Tibial artery (tissue), 4 donors: ENCODE measurements around the gene LRRC72.

Source experiments
- DNase-seq, 2 donors: peaks; one replicate each; pipeline ENCODE4 v3.0.0-alpha.2; 2019
- H3K27ac ChIP-seq, 2 donors: fragments of 200-600 bp; sonication (generic) in 1 of 2; 1 replicate in 1 of 2; 2 replicates in 1 of 2; pipeline ENCODE4 v1.5.1; 2018 to 2019; ENCODE audit warnings: mild to moderate bottlenecking in 1 of 2
- H3K27me3 ChIP-seq, 2 donors: fragments of 200-600 bp; sonication (generic) in 1 of 2; one replicate each; pipeline versions ENCODE4 v1.5.1 to v1.6.0; 2016 to 2019
- H3K36me3 ChIP-seq, 3 donors: fragments of 200-600 bp; sonication (generic) in 2 of 3; one replicate each; pipeline ENCODE4 v1.5.1; 2016 to 2019; ENCODE audit warnings: mild to moderate bottlenecking in 2 of 3
- H3K4me1 ChIP-seq, 4 donors: fragments of 200-600 bp; sonication (generic) in 2 of 4; 1 replicate in 3 of 4; 2 replicates in 1 of 4; pipeline ENCODE4 v1.5.1; 2016 to 2019
- H3K4me3 ChIP-seq, 2 donors: fragments of 200-600 bp; sonication (generic) in 1 of 2; 1 replicate in 1 of 2; 2 replicates in 1 of 2; pipeline ENCODE4 v1.5.1; 2018 to 2019; ENCODE audit warnings: mild to moderate bottlenecking in 2 of 2
- H3K9me3 ChIP-seq, 3 donors: fragments of 200-600 bp; sonication (generic) in 1 of 3; one replicate each; pipeline ENCODE4 v1.5.1; 2016 to 2019
- intact Hi-C: fragments of 100-400 bp; cut with DNase I; formaldehyde crosslinking; loops from one replicate; pipeline ENCODE4 v1.15.0; 2023; ENCODE audit warnings: low total_unique reads
- TF ChIP-seq, protein P1 (sequence below), 2 experiments: fragments of 200-600 bp in 1 of 2; fragments of 450-650 bp in 1 of 2; IDR thresholded peaks; one replicate each; pipeline ENCODE4 v1.5.1; 2017 to 2019; ENCODE audit warnings: antibody characterized with exemption in 2 of 2, mild to moderate bottlenecking in 1 of 2, moderate library complexity in 1 of 2

LRRC72 gene

DNA sequence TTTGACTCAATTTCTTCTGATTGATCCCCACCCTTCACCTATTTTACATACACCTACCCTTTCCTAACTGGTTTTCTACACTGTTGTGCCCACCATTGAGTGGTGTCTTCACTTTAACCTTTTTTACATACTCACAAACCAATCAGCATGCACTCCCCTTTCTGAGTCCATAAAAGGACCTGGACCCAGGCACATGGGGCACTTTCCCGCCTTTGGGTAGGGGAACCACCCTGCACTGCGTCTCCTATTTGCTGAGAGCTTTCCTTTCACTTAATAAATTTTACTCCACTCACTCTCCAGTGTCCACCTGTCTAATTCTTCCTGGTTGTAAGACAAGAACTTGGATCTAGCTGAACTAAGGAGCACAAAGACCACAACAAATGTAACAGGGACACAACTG is 85.1 kb downstream of the LRRC72 start:
- intact Hi-C loops, result no loop called here

DNA sequence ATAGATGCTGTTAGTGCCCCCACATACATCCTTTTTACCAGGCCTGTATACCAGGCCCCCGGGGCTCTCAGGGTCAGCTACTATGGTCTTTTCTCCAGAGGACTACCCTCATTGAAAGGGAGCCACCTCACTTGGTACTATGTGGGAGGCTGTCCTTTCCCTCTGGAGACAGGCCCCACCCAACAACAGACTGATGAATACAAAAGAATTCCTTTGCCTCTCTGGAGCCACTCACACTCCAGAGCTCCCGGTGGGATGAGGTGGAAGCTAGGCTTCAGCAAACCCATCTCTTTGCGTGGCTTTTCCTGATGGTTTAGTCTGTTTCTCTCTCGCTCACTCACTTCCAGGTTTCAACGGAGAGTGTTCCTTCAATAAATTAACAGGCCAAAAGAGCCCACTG is 88.6 kb downstream of the LRRC72 start:
- peaks cover 40 to 78% (median 45%) of the 10 kb centered on the region in 3 donors for H3K36me3 ChIP-seq
- H3K27ac ChIP-seq, result no peak overlapping the region
- no peak overlapping the region for H3K4me3 ChIP-seq
- TF ChIP-seq, protein P1, sequence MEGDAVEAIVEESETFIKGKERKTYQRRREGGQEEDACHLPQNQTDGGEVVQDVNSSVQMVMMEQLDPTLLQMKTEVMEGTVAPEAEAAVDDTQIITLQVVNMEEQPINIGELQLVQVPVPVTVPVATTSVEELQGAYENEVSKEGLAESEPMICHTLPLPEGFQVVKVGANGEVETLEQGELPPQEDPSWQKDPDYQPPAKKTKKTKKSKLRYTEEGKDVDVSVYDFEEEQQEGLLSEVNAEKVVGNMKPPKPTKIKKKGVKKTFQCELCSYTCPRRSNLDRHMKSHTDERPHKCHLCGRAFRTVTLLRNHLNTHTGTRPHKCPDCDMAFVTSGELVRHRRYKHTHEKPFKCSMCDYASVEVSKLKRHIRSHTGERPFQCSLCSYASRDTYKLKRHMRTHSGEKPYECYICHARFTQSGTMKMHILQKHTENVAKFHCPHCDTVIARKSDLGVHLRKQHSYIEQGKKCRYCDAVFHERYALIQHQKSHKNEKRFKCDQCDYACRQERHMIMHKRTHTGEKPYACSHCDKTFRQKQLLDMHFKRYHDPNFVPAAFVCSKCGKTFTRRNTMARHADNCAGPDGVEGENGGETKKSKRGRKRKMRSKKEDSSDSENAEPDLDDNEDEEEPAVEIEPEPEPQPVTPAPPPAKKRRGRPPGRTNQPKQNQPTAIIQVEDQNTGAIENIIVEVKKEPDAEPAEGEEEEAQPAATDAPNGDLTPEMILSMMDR (IDR thresholded peaks at IDR 0.05), result no peak
- intact Hi-C loops, result no loop called here
- H3K4me1 ChIP-seq, result no peaks in the 10 kb centered on the region
- no peaks in the 10 kb centered on the region for H3K27me3 ChIP-seq
- DNase-seq, result no peak
- H3K9me3 ChIP-seq, result no peaks in the 10 kb centered on the region

More for the DNA sequence above, 85.1 kb downstream of the LRRC72 start:
- H3K27me3 ChIP-seq, result no peaks in the 10 kb centered on the region
- H3K36me3 ChIP-seq, result peaks cover 55 to 81% (median 63%) of the 10 kb centered on the region in 3 donors
- H3K9me3 ChIP-seq, result no peaks in the 10 kb centered on the region
- TF ChIP-seq, protein P1 (IDR thresholded peaks at IDR 0.05), result no peak
- H3K27ac ChIP-seq, result no peak overlapping the region
- no peaks in the 10 kb centered on the region for H3K4me1 ChIP-seq
- DNase-seq, result no peak
- H3K4me3 ChIP-seq, result no peak overlapping the region

DNA sequence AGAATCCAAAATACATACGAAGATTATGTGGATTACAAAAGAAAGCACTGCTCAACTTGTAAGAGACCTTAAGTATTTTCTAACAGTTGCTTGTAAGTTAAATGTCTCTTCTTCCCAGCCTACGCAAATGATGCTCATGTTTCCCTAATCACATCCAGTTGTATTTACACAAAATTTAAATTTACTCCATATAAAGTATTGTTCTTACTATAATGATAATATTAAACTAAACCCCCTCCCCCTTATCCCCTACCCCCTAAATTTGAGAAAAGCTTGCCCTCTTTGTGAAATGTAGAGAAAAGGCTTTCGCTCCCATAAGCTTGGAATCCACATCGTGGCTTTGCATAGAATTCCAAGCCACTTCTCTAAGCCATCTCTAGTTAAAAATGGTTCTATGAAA is 89.5 kb downstream of the LRRC72 start:
- no peak overlapping the region for H3K27ac ChIP-seq
- no peaks in the 10 kb centered on the region for H3K27me3 ChIP-seq
- TF ChIP-seq, protein P1 (IDR thresholded peaks at IDR 0.05), result no peak
- H3K36me3 ChIP-seq, result peaks cover 40 to 75% (median 48%) of the 10 kb centered on the region in 3 donors
- no peaks in the 10 kb centered on the region for H3K9me3 ChIP-seq
- no peak for DNase-seq
- H3K4me1 ChIP-seq, result no peaks in the 10 kb centered on the region
- H3K4me3 ChIP-seq, result no peak overlapping the region
- intact Hi-C loops, result no loop called here

DNA sequence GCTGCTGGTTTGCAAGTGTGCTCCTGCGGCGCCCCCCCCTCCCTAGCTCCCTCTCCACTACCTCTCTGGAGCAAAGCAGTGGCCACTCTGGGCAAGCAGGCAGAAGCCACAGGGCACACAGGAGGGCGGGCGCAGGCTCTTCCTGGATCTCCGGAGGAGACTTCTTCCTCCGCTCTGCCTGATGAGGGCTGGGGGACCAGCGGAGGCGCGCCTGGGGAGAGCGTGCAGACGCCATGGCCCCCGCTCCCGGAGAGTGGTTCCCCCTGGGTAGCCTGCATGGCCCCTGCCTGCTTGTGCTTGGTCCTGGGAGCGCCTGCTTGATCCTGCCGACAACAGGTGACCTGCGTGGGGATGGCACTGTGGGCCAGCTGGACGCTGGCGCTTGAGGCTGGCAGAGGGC is 89.9 kb downstream of the LRRC72 start:
- Histone ChIP-seq H3K36me3 (peaks cover 40 to 72% (median 48%) of the 10 kb centered on the region in 3 donors), H3K4me3 (no peak overlapping the region), H3K4me1 (no peaks in the 10 kb centered on the region), H3K27ac (no peak overlapping the region), H3K27me3 (no peaks in the 10 kb centered on the region), H3K9me3 (no peaks in the 10 kb centered on the region)
- intact Hi-C loops, result no loop called here
- DNase-seq, result no peak
- TF ChIP-seq, protein P1 (IDR thresholded peaks at IDR 0.05), result no peak

DNA sequence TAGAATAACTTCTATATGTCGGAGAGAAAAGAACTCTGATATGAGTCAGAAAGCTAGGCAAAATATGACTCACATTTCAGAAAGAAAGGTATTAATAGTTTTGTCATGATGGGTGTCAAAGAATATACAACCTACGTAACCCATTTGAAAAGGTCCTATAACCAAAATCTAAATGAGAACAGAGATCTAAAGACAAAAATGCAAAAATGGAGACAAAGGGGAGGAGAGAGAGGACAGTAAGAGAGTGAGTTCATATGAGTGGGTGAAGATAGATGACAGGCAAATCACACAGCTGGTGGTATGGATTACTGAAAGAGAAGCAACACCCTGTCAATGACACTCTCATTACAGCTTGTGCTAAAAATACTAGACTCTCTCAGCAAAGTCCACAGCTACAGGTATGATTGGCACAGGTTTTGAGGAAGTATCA is 93.4 kb downstream of the LRRC72 start:
- Histone ChIP-seq H3K36me3 (peaks cover 45 to 75% (median 53%) of the 10 kb centered on the region in 3 donors), H3K27me3 (no peaks in the 10 kb centered on the region), H3K9me3 (no peaks in the 10 kb centered on the region), H3K4me3 (no peak overlapping the region), H3K27ac (no peak overlapping the region), H3K4me1 (no peaks in the 10 kb centered on the region)
- TF ChIP-seq, protein P1 (IDR thresholded peaks at IDR 0.05), result no peak
- DNase-seq, result no peak
- intact Hi-C loops, result no loop called here

DNA sequence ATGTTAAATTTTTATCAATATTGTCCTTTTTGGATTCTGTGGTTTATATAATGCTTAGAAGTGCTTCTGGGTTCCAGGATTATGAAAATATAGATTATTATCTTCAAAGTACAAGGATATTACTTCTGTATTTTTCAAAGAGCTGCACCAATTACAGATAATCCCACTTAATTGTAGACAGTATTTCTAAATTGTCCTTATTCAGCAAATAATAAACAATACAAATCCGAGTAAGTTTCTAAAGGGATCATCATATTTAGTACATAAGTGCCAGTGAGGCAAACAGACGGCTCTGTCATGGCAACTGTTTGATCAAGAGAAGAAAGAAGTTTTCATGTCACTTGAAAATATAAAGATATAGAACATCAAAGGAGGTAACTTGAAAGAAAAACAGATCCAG is 99.8 kb downstream of the LRRC72 start:
- H3K36me3 ChIP-seq, result peaks cover 21 to 40% (median 23%) of the 10 kb centered on the region in 3 donors
- TF ChIP-seq, protein P1 (IDR thresholded peaks at IDR 0.05), result no peak
- intact Hi-C loops, result no loop called here
- no peak overlapping the region for H3K4me3 ChIP-seq
- H3K27ac ChIP-seq, result no peak overlapping the region
- no peaks in the 10 kb centered on the region for H3K4me1 ChIP-seq
- no peaks in the 10 kb centered on the region for H3K27me3 ChIP-seq
- H3K9me3 ChIP-seq, result no peaks in the 10 kb centered on the region
- DNase-seq, result no peak
